ENCODE data around the gene GREB1L. TPM values are rescaled to one million over a fixed set of nuclear protein-coding genes. Genes with fewer than 3 reads are reported as not detected.
"Not testable (repeated sequence)": the region's sequence is repeated elsewhere in the genome, so short reads cannot be mapped to it uniquely, and the experiment has no call there.

GREB1L gene
- total and polyA plus RNA-seq, 9 of the 15 experiments (the other 6 are each of a cell fraction or from before 2014, with no cell fraction given) = 0.03 TPM; not detected in 8

DNA sequence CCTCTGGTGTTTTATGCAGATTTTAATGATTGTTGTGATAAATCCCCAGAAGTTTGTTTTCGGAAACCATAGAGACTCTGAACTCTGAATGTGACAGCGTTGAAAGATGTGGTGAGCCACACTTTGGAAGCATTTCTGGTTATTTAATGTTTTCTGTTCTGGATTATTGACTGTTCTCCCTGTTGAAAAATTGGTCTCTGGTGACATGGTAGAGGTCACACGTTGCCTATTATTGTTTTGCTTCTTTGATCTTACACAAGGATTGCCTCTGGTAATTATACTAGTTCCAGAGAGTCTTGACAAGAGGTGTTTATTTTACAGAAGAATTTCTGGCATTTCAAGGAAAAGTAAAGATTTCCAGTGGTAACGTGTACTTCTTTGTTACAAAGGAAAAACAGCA lies 127.1 kb downstream of the GREB1L start:
- no peak for ATAC-seq
- Histone ChIP-seq H3K9me3 (replicated peaks; ENCODE audit: control insufficient read depth, insufficient read depth, low read depth, low read length) (no peaks in the 10 kb centered on the region), H3K79me2 (ENCODE audit: control insufficient read depth, insufficient read depth, low read length) (no peaks in the 10 kb centered on the region), H3K9me1 (ENCODE audit: control insufficient read depth, insufficient read depth, low read length) (no peaks in the 10 kb centered on the region), H3K9ac (ENCODE audit: insufficient read depth in 1 of 2, low read depth in 2 of 2, low read length in 2 of 2) (no peak overlapping the region), H3K36me3 (ENCODE audit: control insufficient read depth, insufficient read depth, low read length) (no peaks in the 10 kb centered on the region), H3K4me3 (no peak overlapping the region), H3K4me2 (ENCODE audit: insufficient read depth, low read length) (no peak overlapping the region), H3K27me3 (ENCODE audit: control insufficient read depth in 2 of 2, insufficient read depth in 2 of 2, low read length in 2 of 2) (peaks cover 4 to 8% of the 10 kb centered on the region in 2 experiments; a peak in 4 of 5 replicates), H2AFZ (ENCODE audit: low read depth, low read length) (no peak overlapping the region), H3K4me1 (replicated peaks in 1 of 2; ENCODE audit: control insufficient read depth in 2 of 2, insufficient read depth in 2 of 2, low read length in 2 of 2) (no peaks in the 10 kb centered on the region), H3K27ac (ENCODE audit: extremely low read depth, low read depth, low read length) (no peak overlapping the region), H4K20me1 (replicated peaks; ENCODE audit: control insufficient read depth, insufficient read depth, low read length) (no peaks in the 10 kb centered on the region)
- in situ Hi-C loops (cut with MboI) = no loop called here
- 0% methylated on average over 4 of the region's 4 CpGs for WGBS (ENCODE audit: insufficient coverage, low coverage, missing lambda C conversion rate)
- ChIA-PET CTCF (ENCODE audit: low intra/inter-chr PET ratio) (no interaction called here), POLR2A (interaction anchor here (0.6 kb wide), 1 partner anchor 24 kb away, joined by 3 read pairs; no protein-coding TSS in a partner anchor)
- DNase-seq (ENCODE audit: extremely low read depth in 1 of 4, low spot score in 3 of 4) = no peak
- FAIRE-seq = no peak
- TF ChIP-seq ZNF707 (CRISPR knock-in tag; conservative IDR thresholded peaks at IDR 0.05) = no peak
- TF ChIP-seq, protein P1, sequence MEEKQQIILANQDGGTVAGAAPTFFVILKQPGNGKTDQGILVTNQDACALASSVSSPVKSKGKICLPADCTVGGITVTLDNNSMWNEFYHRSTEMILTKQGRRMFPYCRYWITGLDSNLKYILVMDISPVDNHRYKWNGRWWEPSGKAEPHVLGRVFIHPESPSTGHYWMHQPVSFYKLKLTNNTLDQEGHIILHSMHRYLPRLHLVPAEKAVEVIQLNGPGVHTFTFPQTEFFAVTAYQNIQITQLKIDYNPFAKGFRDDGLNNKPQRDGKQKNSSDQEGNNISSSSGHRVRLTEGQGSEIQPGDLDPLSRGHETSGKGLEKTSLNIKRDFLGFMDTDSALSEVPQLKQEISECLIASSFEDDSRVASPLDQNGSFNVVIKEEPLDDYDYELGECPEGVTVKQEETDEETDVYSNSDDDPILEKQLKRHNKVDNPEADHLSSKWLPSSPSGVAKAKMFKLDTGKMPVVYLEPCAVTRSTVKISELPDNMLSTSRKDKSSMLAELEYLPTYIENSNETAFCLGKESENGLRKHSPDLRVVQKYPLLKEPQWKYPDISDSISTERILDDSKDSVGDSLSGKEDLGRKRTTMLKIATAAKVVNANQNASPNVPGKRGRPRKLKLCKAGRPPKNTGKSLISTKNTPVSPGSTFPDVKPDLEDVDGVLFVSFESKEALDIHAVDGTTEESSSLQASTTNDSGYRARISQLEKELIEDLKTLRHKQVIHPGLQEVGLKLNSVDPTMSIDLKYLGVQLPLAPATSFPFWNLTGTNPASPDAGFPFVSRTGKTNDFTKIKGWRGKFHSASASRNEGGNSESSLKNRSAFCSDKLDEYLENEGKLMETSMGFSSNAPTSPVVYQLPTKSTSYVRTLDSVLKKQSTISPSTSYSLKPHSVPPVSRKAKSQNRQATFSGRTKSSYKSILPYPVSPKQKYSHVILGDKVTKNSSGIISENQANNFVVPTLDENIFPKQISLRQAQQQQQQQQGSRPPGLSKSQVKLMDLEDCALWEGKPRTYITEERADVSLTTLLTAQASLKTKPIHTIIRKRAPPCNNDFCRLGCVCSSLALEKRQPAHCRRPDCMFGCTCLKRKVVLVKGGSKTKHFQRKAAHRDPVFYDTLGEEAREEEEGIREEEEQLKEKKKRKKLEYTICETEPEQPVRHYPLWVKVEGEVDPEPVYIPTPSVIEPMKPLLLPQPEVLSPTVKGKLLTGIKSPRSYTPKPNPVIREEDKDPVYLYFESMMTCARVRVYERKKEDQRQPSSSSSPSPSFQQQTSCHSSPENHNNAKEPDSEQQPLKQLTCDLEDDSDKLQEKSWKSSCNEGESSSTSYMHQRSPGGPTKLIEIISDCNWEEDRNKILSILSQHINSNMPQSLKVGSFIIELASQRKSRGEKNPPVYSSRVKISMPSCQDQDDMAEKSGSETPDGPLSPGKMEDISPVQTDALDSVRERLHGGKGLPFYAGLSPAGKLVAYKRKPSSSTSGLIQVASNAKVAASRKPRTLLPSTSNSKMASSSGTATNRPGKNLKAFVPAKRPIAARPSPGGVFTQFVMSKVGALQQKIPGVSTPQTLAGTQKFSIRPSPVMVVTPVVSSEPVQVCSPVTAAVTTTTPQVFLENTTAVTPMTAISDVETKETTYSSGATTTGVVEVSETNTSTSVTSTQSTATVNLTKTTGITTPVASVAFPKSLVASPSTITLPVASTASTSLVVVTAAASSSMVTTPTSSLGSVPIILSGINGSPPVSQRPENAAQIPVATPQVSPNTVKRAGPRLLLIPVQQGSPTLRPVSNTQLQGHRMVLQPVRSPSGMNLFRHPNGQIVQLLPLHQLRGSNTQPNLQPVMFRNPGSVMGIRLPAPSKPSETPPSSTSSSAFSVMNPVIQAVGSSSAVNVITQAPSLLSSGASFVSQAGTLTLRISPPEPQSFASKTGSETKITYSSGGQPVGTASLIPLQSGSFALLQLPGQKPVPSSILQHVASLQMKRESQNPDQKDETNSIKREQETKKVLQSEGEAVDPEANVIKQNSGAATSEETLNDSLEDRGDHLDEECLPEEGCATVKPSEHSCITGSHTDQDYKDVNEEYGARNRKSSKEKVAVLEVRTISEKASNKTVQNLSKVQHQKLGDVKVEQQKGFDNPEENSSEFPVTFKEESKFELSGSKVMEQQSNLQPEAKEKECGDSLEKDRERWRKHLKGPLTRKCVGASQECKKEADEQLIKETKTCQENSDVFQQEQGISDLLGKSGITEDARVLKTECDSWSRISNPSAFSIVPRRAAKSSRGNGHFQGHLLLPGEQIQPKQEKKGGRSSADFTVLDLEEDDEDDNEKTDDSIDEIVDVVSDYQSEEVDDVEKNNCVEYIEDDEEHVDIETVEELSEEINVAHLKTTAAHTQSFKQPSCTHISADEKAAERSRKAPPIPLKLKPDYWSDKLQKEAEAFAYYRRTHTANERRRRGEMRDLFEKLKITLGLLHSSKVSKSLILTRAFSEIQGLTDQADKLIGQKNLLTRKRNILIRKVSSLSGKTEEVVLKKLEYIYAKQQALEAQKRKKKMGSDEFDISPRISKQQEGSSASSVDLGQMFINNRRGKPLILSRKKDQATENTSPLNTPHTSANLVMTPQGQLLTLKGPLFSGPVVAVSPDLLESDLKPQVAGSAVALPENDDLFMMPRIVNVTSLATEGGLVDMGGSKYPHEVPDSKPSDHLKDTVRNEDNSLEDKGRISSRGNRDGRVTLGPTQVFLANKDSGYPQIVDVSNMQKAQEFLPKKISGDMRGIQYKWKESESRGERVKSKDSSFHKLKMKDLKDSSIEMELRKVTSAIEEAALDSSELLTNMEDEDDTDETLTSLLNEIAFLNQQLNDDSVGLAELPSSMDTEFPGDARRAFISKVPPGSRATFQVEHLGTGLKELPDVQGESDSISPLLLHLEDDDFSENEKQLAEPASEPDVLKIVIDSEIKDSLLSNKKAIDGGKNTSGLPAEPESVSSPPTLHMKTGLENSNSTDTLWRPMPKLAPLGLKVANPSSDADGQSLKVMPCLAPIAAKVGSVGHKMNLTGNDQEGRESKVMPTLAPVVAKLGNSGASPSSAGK (IDR thresholded peaks at IDR 0.05) = no peak
- no peak for TF ChIP-seq RBM34 (IDR thresholded peaks at IDR 0.05; ENCODE audit: borderline replicate concordance, insufficient read depth, low read length)
- intact Hi-C loops (cut with micrococcal nuclease) = no loop called here
- no TSS peak for BruUV-seq (replicated peaks)

GRCh38 chr18:21369597-21369996 lies 127.6 kb downstream of the GREB1L start:
- DNase-seq (ENCODE audit: extremely low read depth in 1 of 4, low spot score in 3 of 4); H3K4me1 ChIP-seq (replicated peaks in 1 of 2; ENCODE audit: control insufficient read depth in 2 of 2, insufficient read depth in 2 of 2, low read length in 2 of 2); FAIRE-seq; BruUV-seq (replicated peaks); H3K4me3 ChIP-seq; H3K9me3 ChIP-seq (replicated peaks; ENCODE audit: control insufficient read depth, insufficient read depth, low read depth, low read length); CTCF ChIA-PET (ENCODE audit: low intra/inter-chr PET ratio); H3K4me2 ChIP-seq (ENCODE audit: insufficient read depth, low read length); H3K9me1 ChIP-seq (ENCODE audit: control insufficient read depth, insufficient read depth, low read length); H3K9ac ChIP-seq (ENCODE audit: insufficient read depth in 1 of 2, low read depth in 2 of 2, low read length in 2 of 2); H3K27me3 ChIP-seq (ENCODE audit: control insufficient read depth in 2 of 2, insufficient read depth in 2 of 2, low read length in 2 of 2); H2AFZ ChIP-seq (ENCODE audit: low read depth, low read length); H4K20me1 ChIP-seq (replicated peaks; ENCODE audit: control insufficient read depth, insufficient read depth, low read length); H3K79me2 ChIP-seq (ENCODE audit: control insufficient read depth, insufficient read depth, low read length); H3K27ac ChIP-seq (ENCODE audit: extremely low read depth, low read depth, low read length); in situ Hi-C loops (cut with MboI); H3K36me3 ChIP-seq (ENCODE audit: control insufficient read depth, insufficient read depth, low read length); intact Hi-C loops (cut with micrococcal nuclease); ATAC-seq: not testable (repeated sequence)
- POLR2A ChIA-PET = interaction anchor here (0.6 kb wide), 1 partner anchor 25 kb away, joined by 3 read pairs; no protein-coding TSS in a partner anchor
- 0% methylated on average over 7 of the region's 7 CpGs for WGBS (ENCODE audit: insufficient coverage, low coverage, missing lambda C conversion rate)
